B cell (primary cell): ENCODE measurements around the gene NTPCR. TPM values are rescaled to one million over a fixed set of nuclear protein-coding genes. Genes with fewer than 3 reads are reported as not detected.

Experiments used
- ATAC-seq: fragments of 200-7000 bp; cut with Tn5 transposase; one replicate; pipeline ENCODE4 v1.10.0; 2021; ENCODE audit warnings: low read depth, mild to moderate bottlenecking, moderate number of reproducible peaks, moderate library complexity
- CTCF ChIA-PET: fragments of 350-600 bp; sonication (Branson Sonifier 250); formaldehyde crosslinking; loops from one replicate; lab custom pipeline; 2021; ENCODE audit warnings: antibody characterized with exemption, inconsistent platforms; lab: Charles Lee
- POLR2A ChIA-PET: fragments of 350-600 bp; sonication (Branson Sonifier 250); formaldehyde crosslinking; loops from one replicate; lab custom pipeline; 2021; ENCODE audit warnings: antibody characterized with exemption; lab: Charles Lee
- DNase-seq: peaks from one replicate; pipeline ENCODE4 v3.0.0; 2013
- H2AFZ ChIP-seq: 2 replicates; pipeline ENCODE4 v1.6.1; 2012; ENCODE audit warnings: mild to moderate bottlenecking, low read depth, low read length; ENCODE audit not compliant: insufficient read depth, poor library complexity, severe bottlenecking
- H3K27ac ChIP-seq, 2 donors: 1 replicate in 1 of 2; 2 replicates in 1 of 2; pipeline ENCODE4 v1.5.1; 2012 to 2013; ENCODE audit warnings: low read length in 2 of 2, mild to moderate bottlenecking in 2 of 2, moderate library complexity in 1 of 2
- H3K27me3 ChIP-seq, 4 experiments: fragments of 200-600 bp in 1 of 4; sonication (generic) in 1 of 4; replicated peaks in 1 of 4; 1 replicate in 2 of 4; 2 replicates in 2 of 4; pipeline versions ENCODE4 v1.6.1 to v1.7.0; 2013 to 2016; ENCODE audit warnings: low read length in 3 of 4, mild to moderate bottlenecking in 2 of 4, mixed read lengths in 1 of 4, moderate library complexity in 1 of 4; ENCODE audit not compliant: insufficient read depth in 4 of 4, control insufficient read depth in 3 of 4; ENCODE audit errors: control extremely low read depth in 1 of 4
- H3K36me3 ChIP-seq, 2 experiments: replicated peaks in 1 of 2; 1 replicate in 1 of 2; 2 replicates in 1 of 2; pipeline versions ENCODE4 v1.6.1 to v1.7.1; 2013; ENCODE audit warnings: low read length in 1 of 2; ENCODE audit not compliant: insufficient read depth in 2 of 2, control insufficient read depth in 1 of 2; ENCODE audit errors: control extremely low read depth in 1 of 2, extremely low read depth in 1 of 2
- H3K4me1 ChIP-seq, 2 donors: fragments of 200-600 bp in 1 of 2; sonication (generic) in 1 of 2; 1 replicate in 1 of 2; 2 replicates in 1 of 2; pipeline versions ENCODE4 v1.5.1 to v1.6.1; 2013 to 2017; ENCODE audit warnings: low read length in 2 of 2; ENCODE audit not compliant: control insufficient read depth in 2 of 2, insufficient read depth in 2 of 2
- H3K4me2 ChIP-seq: replicated peaks from 2 replicates; pipeline ENCODE3; 2012; ENCODE audit warnings: mild to moderate bottlenecking, low read depth, low read length; ENCODE audit not compliant: poor library complexity, severe bottlenecking
- H3K4me3 ChIP-seq, 5 experiments: fragments of 200-600 bp in 1 of 5; sonication (generic) in 1 of 5; 1 replicate in 3 of 5; 2 replicates in 2 of 5; pipeline versions ENCODE4 v1.5.1 to v1.7.0; 2011 to 2016; ENCODE audit warnings: low read length in 4 of 5, mild to moderate bottlenecking in 4 of 5, low read depth in 2 of 5, control low read depth in 1 of 5, moderate library complexity in 1 of 5; ENCODE audit not compliant: insufficient read depth in 1 of 5; ENCODE audit errors: control extremely low read depth in 1 of 5, extremely low read depth in 1 of 5
- H3K79me2 ChIP-seq: fragments of 200-600 bp; sonication (generic); one replicate; pipeline ENCODE4 v1.6.0; 2016; ENCODE audit warnings: low read length; ENCODE audit not compliant: control insufficient read depth, insufficient read depth
- H3K9ac ChIP-seq: fragments of 200-600 bp; sonication (generic); 2 replicates; pipeline ENCODE4 v1.6.1; 2017; ENCODE audit warnings: mild to moderate bottlenecking, low read length, moderate library complexity
- H3K9me3 ChIP-seq, 3 donors: one replicate each; pipeline versions ENCODE4 v1.6.1 to v1.7.1; 2013; ENCODE audit warnings: low read length in 2 of 3; ENCODE audit not compliant: control insufficient read depth in 2 of 3, insufficient read depth in 1 of 3; ENCODE audit errors: control extremely low read depth in 1 of 3
- H4K20me1 ChIP-seq: 2 replicates; pipeline ENCODE4 v1.6.0; 2012; ENCODE audit warnings: mild to moderate bottlenecking, low read length; ENCODE audit not compliant: insufficient read depth, control insufficient read depth, poor library complexity, severe bottlenecking
- H3K27ac Mint-ChIP-seq: one replicate; pipeline ENCODE4 v1.8.0; 2021; ENCODE audit warnings: mixed read lengths
- H3K27me3 Mint-ChIP-seq: one replicate; pipeline ENCODE4 v1.8.0; 2021; ENCODE audit warnings: mixed read lengths
- H3K4me1 Mint-ChIP-seq: one replicate; pipeline ENCODE4 v1.8.0; 2021; ENCODE audit warnings: mixed read lengths
- H3K4me3 Mint-ChIP-seq: one replicate; pipeline ENCODE4 v1.8.0; 2021; ENCODE audit warnings: mixed read lengths
- H3K9me3 Mint-ChIP-seq: one replicate; pipeline ENCODE4 v1.8.0; 2022; ENCODE audit warnings: mixed read lengths; ENCODE audit not compliant: insufficient read depth
- EZH2 ChIP-seq: IDR thresholded peaks from 2 replicates; pipeline ENCODE4 v1.6.1; 2012; ENCODE audit warnings: borderline replicate concordance, low read depth, mild to moderate bottlenecking, moderate library complexity, low read length; ENCODE audit not compliant: insufficient read depth, poor library complexity, severe bottlenecking
- WGBS: methylation state at CpG from one replicate; pipeline ENCODE4 v1.1.5; 2013; ENCODE audit warnings: missing lambda C conversion rate; ENCODE audit not compliant: insufficient coverage; 5-methylcytosine and 5-hydroxymethylcytosine counted together
- intact Hi-C: fragments of 100-400 bp; cut with micrococcal nuclease; formaldehyde crosslinking; loops from one replicate; pipeline ENCODE4 v1.10.0; 2022
- polyA plus RNA-seq: library from polyadenylated mRNA; depleted of rRNA; stranded (reverse); fragments of >200 nt; gene quantifications from 2 replicates; pipeline ENCODE4 v1.2.3, GENCODE V29; 2012
- total RNA-seq, 2 donors: library from RNA; stranded (reverse); fragments of 120-200 nt in 1 of 2; gene quantifications; 1 replicate in 1 of 2; 2 replicates in 1 of 2; pipeline versions ENCODE4 v1.2.3 to v1.2.4, GENCODE V29; 2013 to 2022
- TF ChIP-seq, protein P1 (sequence below): fragments of 200-600 bp; IDR thresholded peaks from one replicate; pipeline ENCODE4 v1.8.0; 2022; ENCODE audit warnings: antibody characterized with exemption, mild to moderate bottlenecking

The NTPCR gene
- total and polyA plus RNA-seq, 2 donors (not counting 1 experiment from before 2014, with no cell fraction given) = 7.6 to 16.5 TPM

DNA sequence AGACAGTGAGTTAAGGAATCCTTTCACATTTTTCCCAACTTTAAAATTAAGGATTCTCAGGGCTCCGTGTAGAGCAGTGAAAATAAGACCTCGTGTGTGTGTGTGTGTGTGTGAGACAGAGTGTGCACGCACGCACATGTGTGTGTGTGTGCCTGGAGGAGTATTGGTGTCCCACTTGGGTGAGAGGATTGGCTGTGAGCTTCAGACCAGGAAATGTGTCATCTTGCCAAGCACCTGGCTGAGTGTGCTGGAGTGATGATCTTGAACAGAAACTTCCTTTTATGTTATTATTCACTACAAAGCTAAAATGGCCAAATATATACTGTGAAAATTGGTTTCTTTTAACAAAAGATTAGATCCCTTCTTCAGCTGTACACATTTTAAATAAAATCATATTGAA lies 35.2 kb upstream of the NTPCR start:
- Histone ChIP-seq H3K4me1 (no peaks in the 10 kb centered on the region), H3K27ac (no peak overlapping the region), H4K20me1 (no peaks in the 10 kb centered on the region), H3K36me3 (no peaks in the 10 kb centered on the region), H3K9me3 (no peaks in the 10 kb centered on the region), H3K4me2 (no peak overlapping the region), H3K4me3 (no peak overlapping the region), H3K9ac (no peak overlapping the region), H3K79me2 (no peaks in the 10 kb centered on the region), H2AFZ (no peak overlapping the region), H3K27me3 (peaks cover 0 to 2% (median 0%) of the 10 kb centered on the region in 4 experiments)
- ATAC-seq (no peak), DNase-seq (no peak)
- Mint-ChIP-seq H3K27me3 (peaks cover 13% of the 10 kb centered on the region), H3K4me1 (no peaks in the 10 kb centered on the region), H3K9me3 (no peaks in the 10 kb centered on the region), H3K4me3 (no peak overlapping the region), H3K27ac (no peak overlapping the region)
- TF ChIP-seq, protein P1, sequence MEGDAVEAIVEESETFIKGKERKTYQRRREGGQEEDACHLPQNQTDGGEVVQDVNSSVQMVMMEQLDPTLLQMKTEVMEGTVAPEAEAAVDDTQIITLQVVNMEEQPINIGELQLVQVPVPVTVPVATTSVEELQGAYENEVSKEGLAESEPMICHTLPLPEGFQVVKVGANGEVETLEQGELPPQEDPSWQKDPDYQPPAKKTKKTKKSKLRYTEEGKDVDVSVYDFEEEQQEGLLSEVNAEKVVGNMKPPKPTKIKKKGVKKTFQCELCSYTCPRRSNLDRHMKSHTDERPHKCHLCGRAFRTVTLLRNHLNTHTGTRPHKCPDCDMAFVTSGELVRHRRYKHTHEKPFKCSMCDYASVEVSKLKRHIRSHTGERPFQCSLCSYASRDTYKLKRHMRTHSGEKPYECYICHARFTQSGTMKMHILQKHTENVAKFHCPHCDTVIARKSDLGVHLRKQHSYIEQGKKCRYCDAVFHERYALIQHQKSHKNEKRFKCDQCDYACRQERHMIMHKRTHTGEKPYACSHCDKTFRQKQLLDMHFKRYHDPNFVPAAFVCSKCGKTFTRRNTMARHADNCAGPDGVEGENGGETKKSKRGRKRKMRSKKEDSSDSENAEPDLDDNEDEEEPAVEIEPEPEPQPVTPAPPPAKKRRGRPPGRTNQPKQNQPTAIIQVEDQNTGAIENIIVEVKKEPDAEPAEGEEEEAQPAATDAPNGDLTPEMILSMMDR = no peak
- no peak for TF ChIP-seq EZH2
- WGBS = no CpG with 5 or more reads among the region's 4 CpGs
- intact Hi-C loops = no loop called here
- ChIA-PET POLR2A (no interaction called here), CTCF (no interaction called here)

DNA sequence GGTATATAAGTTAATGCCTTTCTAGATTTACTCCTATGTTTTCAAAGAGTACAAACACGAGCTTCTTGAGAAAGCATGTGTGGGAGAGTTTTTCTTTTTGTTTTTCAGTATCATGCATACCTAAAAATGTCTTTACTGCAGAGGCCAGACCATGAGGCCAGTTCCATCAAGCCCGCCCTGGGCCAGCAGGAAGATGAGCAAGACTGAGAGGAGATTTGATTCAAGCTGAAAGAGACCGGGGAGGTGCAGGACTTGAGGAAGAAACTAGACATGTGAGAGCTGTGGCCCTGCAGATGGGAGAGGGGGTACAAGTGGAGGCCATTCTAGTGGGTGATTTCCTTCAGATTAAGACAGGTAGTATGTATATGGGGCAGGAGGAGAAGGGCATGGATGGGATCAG lies 33.4 kb upstream of the NTPCR start:
- CTCF ChIA-PET = no interaction called here
- no peak overlapping the region for H3K4me3 Mint-ChIP-seq

More for the DNA sequence above, 33.4 kb upstream of the NTPCR start:
- Histone ChIP-seq H4K20me1 (no peaks in the 10 kb centered on the region), H3K4me1 (no peaks in the 10 kb centered on the region), H3K27ac (no peak overlapping the region), H3K79me2 (no peaks in the 10 kb centered on the region), H3K4me2 (no peak overlapping the region), H3K4me3 (no peak overlapping the region), H3K36me3 (no peaks in the 10 kb centered on the region), H3K27me3 (no peaks in the 10 kb centered on the region), H3K9ac (no peak overlapping the region), H3K9me3 (no peaks in the 10 kb centered on the region), H2AFZ (no peak overlapping the region)
- POLR2A ChIA-PET = no interaction called here
- Mint-ChIP-seq H3K27ac (no peak overlapping the region), H3K9me3 (no peaks in the 10 kb centered on the region), H3K27me3 (peaks cover 13% of the 10 kb centered on the region), H3K4me1 (no peaks in the 10 kb centered on the region)
- DNase-seq (no peak), ATAC-seq (no peak)
- intact Hi-C loops = no loop called here
- 84% methylated on average over 2 of the region's 3 CpGs for WGBS
- TF ChIP-seq, protein P1 = no peak
- no peak for TF ChIP-seq EZH2
